Measurements from ENCODE around the gene MAPKAP1. TPM values are rescaled to one million over a fixed set of nuclear protein-coding genes. Genes with fewer than 3 reads are reported as not detected.

Gene MAPKAP1
- total and polyA plus RNA-seq, 8 donors: 32.7 to 212 (median 78.2) TPM

- Histone ChIP-seq H3K9me3 (no peaks in the 10 kb centered on the region), H3K4me1 (peaks cover 15 to 54% (median 31%) of the 10 kb centered on the region in 4 donors), H3K36me3 (no peaks in the 10 kb centered on the region), H3K27me3 (no peaks in the 10 kb centered on the region), H3K27ac (no peak overlapping the region), H3K4me3 (no peak overlapping the region)
- TF ChIP-seq POLR2AphosphoS5 (IDR thresholded peaks at IDR 0.05) (no peak), POLR2A (IDR thresholded peaks at IDR 0.05) (no peak), CTCF (IDR thresholded peaks at IDR 0.05) (no peak), EP300 (IDR thresholded peaks at IDR 0.05) (no peak)
- no peak for DNase-seq
- WGBS, 5 donors: 81 to 90% (median 88%) methylated on average over 4 of the region's 4 CpGs
- intact Hi-C loops (cut with DNase I; ENCODE audit: low total_unique reads): no loop called here
Measured at GRCh38 chr9:125703662-125704061, 3.3 kb downstream of the MAPKAP1 start.

- H3K27ac ChIP-seq: no peak overlapping the region
- 84 to 91% (median 85%) methylated on average over 6 of the region's 6 CpGs for WGBS, 5 donors
- H3K36me3 ChIP-seq: no peaks in the 10 kb centered on the region
- TF ChIP-seq CTCF (IDR thresholded peaks at IDR 0.05) (no peak), POLR2A (IDR thresholded peaks at IDR 0.05) (no peak)
- H3K4me1 ChIP-seq: peaks cover 10 to 44% (median 23%) of the 10 kb centered on the region in 4 donors
- H3K9me3 ChIP-seq: no peaks in the 10 kb centered on the region
- no peak overlapping the region for H3K4me3 ChIP-seq
- no peak for DNase-seq
- no peaks in the 10 kb centered on the region for H3K27me3 ChIP-seq
- intact Hi-C loops (cut with DNase I; ENCODE audit: low total_unique reads): no loop called here
Measured at GRCh38 chr9:125701351-125701750, 5.7 kb downstream of the MAPKAP1 start.

GRCh38 chr9:125700791-125701190 is 6.2 kb downstream of the MAPKAP1 start:
- H3K27me3 ChIP-seq: no peaks in the 10 kb centered on the region
- no peak overlapping the region for H3K4me3 ChIP-seq
- DNase-seq: peak in 1 of 2 donors; percentile 7
- no peaks in the 10 kb centered on the region for H3K9me3 ChIP-seq
- intact Hi-C loops (cut with DNase I; ENCODE audit: low total_unique reads): no loop called here
- no peaks in the 10 kb centered on the region for H3K36me3 ChIP-seq
- no peak for TF ChIP-seq POLR2AphosphoS5 (IDR thresholded peaks at IDR 0.05)
- TF ChIP-seq EP300 (IDR thresholded peaks at IDR 0.05): no peak
- TF ChIP-seq CTCF (IDR thresholded peaks at IDR 0.05): no peak
- TF ChIP-seq POLR2A (IDR thresholded peaks at IDR 0.05): no peak
- peaks cover 4 to 38% (median 18%) of the 10 kb centered on the region in 4 donors for H3K4me1 ChIP-seq
- WGBS, 5 donors: 71 to 82% (median 79%) methylated on average over 2 of the region's 2 CpGs
- no peak overlapping the region for H3K27ac ChIP-seq

- H3K27me3 ChIP-seq: no peaks in the 10 kb centered on the region
- no peaks in the 10 kb centered on the region for H3K36me3 ChIP-seq
- no peak for TF ChIP-seq POLR2AphosphoS5 (IDR thresholded peaks at IDR 0.05)
- no peak for TF ChIP-seq CTCF (IDR thresholded peaks at IDR 0.05)
- TF ChIP-seq EP300 (IDR thresholded peaks at IDR 0.05): no peak
- no peak for TF ChIP-seq POLR2A (IDR thresholded peaks at IDR 0.05)
- intact Hi-C loops (cut with DNase I; ENCODE audit: low total_unique reads): no loop called here
- no peaks in the 10 kb centered on the region for H3K9me3 ChIP-seq
- DNase-seq: no peak
- H3K4me3 ChIP-seq: no peak overlapping the region
- WGBS, 5 donors: 82 to 99% (median 93%) methylated on average over 3 of the region's 3 CpGs
- H3K4me1 ChIP-seq: peaks cover 0 to 30% (median 10%) of the 10 kb centered on the region in 4 donors
- no peak overlapping the region for H3K27ac ChIP-seq
Measured at GRCh38 chr9:125699870-125700269, 7.1 kb downstream of the MAPKAP1 start.

Data from stomach (tissue), 9 donors.